ENCODE measurements around the gene FERMT3. TPM values are rescaled to one million over a fixed set of nuclear protein-coding genes. Genes with fewer than 3 reads are reported as not detected.

Gene FERMT3
- total RNA-seq, 1 experiment from 2014 or later: 4.9 TPM

- Histone ChIP-seq H3K27me3 (no peaks in the 10 kb centered on the region), H3K36me3 (peaks cover 36% of the 10 kb centered on the region), H3K4me1 (no peaks in the 10 kb centered on the region), H3K27ac (no peak overlapping the region), H3K4me3 (no peak overlapping the region), H3K9me3 (replicated peaks) (no peaks in the 10 kb centered on the region)
- DNase-seq: no peak
Observed at GRCh38 chr11:64262271-64263002, 55.9 kb downstream of the FERMT3 start.

GRCh38 chr11:64263021-64263946 lies 56.8 kb downstream of the FERMT3 start:
- peak in 1 of 2 experiments; percentile 31 for DNase-seq
- H3K27ac ChIP-seq: no peak overlapping the region
- peaks cover 30% of the 10 kb centered on the region for H3K36me3 ChIP-seq

GRCh38 chr11:64263947-64264317 lies 57.4 kb downstream of the FERMT3 start:
- H3K4me3 ChIP-seq: no peak overlapping the region
- no peaks in the 10 kb centered on the region; the same call in 1 of the 2 replicates for H3K4me1 ChIP-seq
- no peak overlapping the region for H3K27ac ChIP-seq
- H3K9me3 ChIP-seq (replicated peaks): no peaks in the 10 kb centered on the region
- peaks cover 27% of the 10 kb centered on the region for H3K36me3 ChIP-seq
- no peak for DNase-seq
- H3K27me3 ChIP-seq: no peaks in the 10 kb centered on the region

More at GRCh38 chr11:64263021-64263946, 56.8 kb downstream of the FERMT3 start:
- H3K4me3 ChIP-seq: no peak overlapping the region
- no peaks in the 10 kb centered on the region for H3K27me3 ChIP-seq
- no peaks in the 10 kb centered on the region for H3K4me1 ChIP-seq
- H3K9me3 ChIP-seq (replicated peaks): no peaks in the 10 kb centered on the region

GRCh38 chr11:64264371-64264852 lies 57.9 kb downstream of the FERMT3 start:
- no peak for DNase-seq
- Histone ChIP-seq H3K4me1 (no peaks in the 10 kb centered on the region; the same call in 1 of the 2 replicates), H3K4me3 (no peak overlapping the region), H3K27ac (no peak overlapping the region), H3K27me3 (no peaks in the 10 kb centered on the region), H3K36me3 (peaks cover 24% of the 10 kb centered on the region), H3K9me3 (replicated peaks) (no peaks in the 10 kb centered on the region)

GRCh38 chr11:64265176-64266160 lies 58.9 kb downstream of the FERMT3 start:
- Histone ChIP-seq H3K4me1 (no peaks in the 10 kb centered on the region; the same call in 1 of the 2 replicates), H3K27ac (no peak overlapping the region), H3K9me3 (replicated peaks) (no peaks in the 10 kb centered on the region), H3K27me3 (no peaks in the 10 kb centered on the region), H3K36me3 (peaks cover 16% of the 10 kb centered on the region), H3K4me3 (no peak overlapping the region)
- no peak for DNase-seq

- Histone ChIP-seq H3K4me3 (no peak overlapping the region), H3K27ac (no peak overlapping the region), H3K4me1 (no peaks in the 10 kb centered on the region; the same call in 1 of the 2 replicates), H3K9me3 (replicated peaks) (no peaks in the 10 kb centered on the region), H3K36me3 (peaks cover 14% of the 10 kb centered on the region), H3K27me3 (no peaks in the 10 kb centered on the region)
- DNase-seq: no peak
Observed at GRCh38 chr11:64266339-64266738, 59.8 kb downstream of the FERMT3 start.

- Histone ChIP-seq H3K4me3 (no peak overlapping the region), H3K9me3 (replicated peaks) (no peaks in the 10 kb centered on the region), H3K27ac (no peak overlapping the region), H3K27me3 (no peaks in the 10 kb centered on the region), H3K4me1 (no peaks in the 10 kb centered on the region; the same call in 1 of the 2 replicates), H3K36me3 (peaks cover 13% of the 10 kb centered on the region; the same call in 1 of the 2 replicates)
- no peak for DNase-seq
Observed at GRCh38 chr11:64267207-64267945, 60.9 kb downstream of the FERMT3 start.

GRCh38 chr11:64268025-64268892 lies 61.7 kb downstream of the FERMT3 start:
- Histone ChIP-seq H3K27me3 (no peaks in the 10 kb centered on the region), H3K4me3 (peak overlapping the region; percentile 70), H3K36me3 (peaks cover 13% of the 10 kb centered on the region; the same call in 1 of the 2 replicates), H3K4me1 (no peaks in the 10 kb centered on the region; the same call in 1 of the 2 replicates), H3K9me3 (replicated peaks) (no peaks in the 10 kb centered on the region), H3K27ac (no peak overlapping the region)
- peak in 1 of 2 experiments; percentile 42 for DNase-seq

- Histone ChIP-seq H3K4me1 (no peaks in the 10 kb centered on the region; the same call in 1 of the 2 replicates), H3K4me3 (peak overlapping the region; percentile 70), H3K27ac (peak overlapping the region; percentile 84), H3K27me3 (no peaks in the 10 kb centered on the region), H3K9me3 (replicated peaks) (no peaks in the 10 kb centered on the region), H3K36me3 (peaks cover 13% of the 10 kb centered on the region; the same call in 1 of the 2 replicates)
- peak; percentile 38 to 46 for DNase-seq
Observed at GRCh38 chr11:64268893-64269539, 62.5 kb downstream of the FERMT3 start.

GRCh38 chr11:64269540-64270220 lies 63.2 kb downstream of the FERMT3 start:
- Histone ChIP-seq H3K9me3 (replicated peaks) (no peaks in the 10 kb centered on the region), H3K4me3 (peak overlapping the region; percentile 70), H3K36me3 (peaks cover 10% of the 10 kb centered on the region; the same call in 1 of the 2 replicates), H3K27ac (peak overlapping the region; percentile 84), H3K4me1 (no peaks in the 10 kb centered on the region; the same call in 1 of the 2 replicates), H3K27me3 (no peaks in the 10 kb centered on the region)
- peak; percentile 98 to 99 for DNase-seq
